ENCODE results near the gene HNRNPUL1. TPM values are rescaled to one million over a fixed set of nuclear protein-coding genes. Genes with fewer than 3 reads are reported as not detected.

Gene HNRNPUL1
- total and polyA plus RNA-seq, 2 donors (not counting 1 experiment from before 2014, with no cell fraction given), result 60.7 to 273 TPM

GRCh38 chr19:41309180-41310032 is 45.2 kb downstream of the HNRNPUL1 start:
- Mint-ChIP-seq H3K27me3 (no peaks in the 10 kb centered on the region), H3K27ac (peak overlapping the region; percentile 100), H3K4me3 (peak overlapping the region; percentile 98), H3K9me3 (ENCODE audit: insufficient read depth) (no peaks in the 10 kb centered on the region), H3K4me1 (peaks cover 67% of the 10 kb centered on the region)
- TF ChIP-seq EZH2 (IDR thresholded peaks at IDR 0.05; ENCODE audit: borderline replicate concordance, insufficient read depth, low read depth, low read length, poor library complexity, severe bottlenecking), result no peak
- no peak for TF ChIP-seq CTCF (IDR thresholded peaks at IDR 0.05)
- Histone ChIP-seq H3K9ac (ENCODE audit: low read length) (peak overlapping the region; percentile 96), H3K4me1 (ENCODE audit: control insufficient read depth in 2 of 2, insufficient read depth in 2 of 2, low read length in 2 of 2) (peaks cover 50 to 69% of the 10 kb centered on the region in 2 donors), H2AFZ (ENCODE audit: insufficient read depth, low read depth, low read length, poor library complexity, severe bottlenecking) (peak overlapping the region; percentile 90), H3K27me3 (replicated peaks in 1 of 4; ENCODE audit: control extremely low read depth in 1 of 4, control insufficient read depth in 3 of 4, insufficient read depth in 4 of 4, low read length in 3 of 4) (no peaks in the 10 kb centered on the region), H3K4me2 (replicated peaks; ENCODE audit: low read depth, low read length, poor library complexity, severe bottlenecking) (peak overlapping the region; percentile 98), H3K9me3 (ENCODE audit: control extremely low read depth in 1 of 3, control insufficient read depth in 2 of 3, insufficient read depth in 1 of 3, low read length in 2 of 3) (no peaks in the 10 kb centered on the region), H3K36me3 (replicated peaks in 1 of 2; ENCODE audit: control extremely low read depth in 1 of 2, control insufficient read depth in 1 of 2, extremely low read depth in 1 of 2, insufficient read depth in 2 of 2, low read length in 1 of 2) (peaks cover 8 to 47% of the 10 kb centered on the region in 2 experiments), H4K20me1 (ENCODE audit: control insufficient read depth, insufficient read depth, low read length, poor library complexity, severe bottlenecking) (peaks cover 37% of the 10 kb centered on the region), H3K79me2 (ENCODE audit: control insufficient read depth, insufficient read depth, low read length) (peaks cover 73% of the 10 kb centered on the region), H3K4me3 (ENCODE audit: control extremely low read depth in 1 of 5, extremely low read depth in 1 of 5, insufficient read depth in 1 of 5, low read depth in 2 of 5, low read length in 4 of 5) (peak overlapping the region; percentile 59 to 100 (median 68)), H3K27ac (ENCODE audit: low read length in 2 of 2) (peak overlapping the region; percentile 89 to 100)
- intact Hi-C loops (cut with micrococcal nuclease), result loop anchor here (1.0 kb wide), 3 partner anchors 17 to 88 kb away; partner anchors contain the start of genes BCKDHA and EXOSC5
- CTCF ChIA-PET, result interaction anchor here (0.7 to 8.3 kb wide), 25 partner anchors 8 to 371 kb away, joined by 3 to 89 read pairs (median 6); partner anchors contain the start of genes B9D2, HNRNPUL1 and TGFB1
- peak; percentile 71 for DNase-seq
- 17% methylated on average over 14 of the region's 26 CpGs for WGBS (ENCODE audit: insufficient coverage)
- ATAC-seq (ENCODE audit: low read depth), result no peak
- POLR2A ChIA-PET, result interaction anchor here (0.5 to 1.8 kb wide), 11 partner anchors 11 to 872 kb away, joined by 3 to 12 read pairs (median 6); partner anchors contain the start of genes B9D2, HNRNPUL1 and TGFB1

Measured in B cell (primary cell).